HG03066 (cell line): ENCODE data around the gene KLRK1.
"Not testable (repeated sequence)": the region's sequence is repeated elsewhere in the genome, so short reads cannot be mapped to it uniquely, and the experiment has no call there.

Experiments used
- ATAC-seq: cut with Tn5 transposase; IDR thresholded peaks from one replicate; pipeline ENCODE4 v1.9.1; 2021; ENCODE audit warnings: low read depth; ENCODE audit not compliant: unreplicated experiment

The KLRK1 gene

DNA sequence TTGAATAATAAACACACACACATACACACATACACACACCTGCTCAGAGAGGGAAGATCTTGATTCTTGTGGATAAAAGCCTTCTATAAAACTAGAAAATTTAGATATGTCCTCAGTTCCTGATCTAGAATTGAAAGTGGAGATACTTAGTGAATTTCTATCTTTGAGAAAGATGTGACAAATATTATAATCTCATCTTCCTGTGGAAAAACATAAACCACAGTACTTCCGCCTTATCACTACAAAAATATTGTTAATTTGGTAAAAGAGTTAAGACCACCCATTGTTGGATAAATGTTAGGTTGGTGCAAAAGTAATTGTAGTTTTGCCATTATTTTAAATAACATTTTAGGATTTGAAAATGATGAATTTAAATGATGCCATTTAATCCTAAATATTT is at the start of gene KLRK1:
TSS of gene KLRK1 (minus strand) at position 138 of the 400 bp plus-strand sequence. CDS start 1,231 bp downstream, outside the sequence.
- ATAC-seq = no peak

DNA sequence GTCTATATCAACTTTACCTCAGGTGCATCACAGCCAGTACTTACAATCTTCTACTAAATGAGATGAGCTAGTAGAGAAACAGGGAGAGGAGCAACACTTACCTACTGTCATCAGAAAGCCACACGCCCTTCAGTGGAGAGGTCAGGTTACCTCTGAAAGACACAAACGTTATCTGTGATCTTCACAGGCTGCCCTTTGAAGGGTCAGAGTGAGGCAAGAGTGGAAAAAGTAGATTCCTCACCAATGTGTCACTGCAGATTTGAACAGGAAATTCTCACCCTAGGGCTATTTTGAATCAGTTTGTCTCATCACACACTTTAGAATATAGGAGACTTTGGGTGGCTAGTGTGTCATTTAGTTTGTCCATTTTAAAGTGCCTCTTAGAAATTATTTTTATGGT is 47.8 kb upstream of the KLRK1 start:
- ATAC-seq = not testable (repeated sequence)

DNA sequence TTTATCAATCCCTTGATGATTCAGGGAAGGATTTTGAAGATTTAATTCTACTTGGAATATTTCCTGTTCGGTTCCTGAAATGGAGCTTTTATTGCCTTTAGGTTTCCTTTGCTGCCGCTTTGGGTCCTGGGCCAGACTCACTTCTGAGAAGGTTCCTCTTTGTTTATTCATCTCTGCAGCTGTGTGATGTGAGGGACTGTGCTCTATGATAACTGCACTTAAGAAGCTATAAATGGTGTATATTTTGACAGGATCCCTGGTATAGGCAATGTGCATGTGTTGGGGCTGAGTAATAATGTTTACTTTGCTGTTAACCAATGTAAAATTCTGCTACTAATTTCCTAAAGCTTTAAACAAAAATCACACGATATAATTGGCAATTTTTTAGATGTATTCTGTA is 46.0 kb upstream of the KLRK1 start, which contains the start of gene KLRC2:
TSS of gene KLRC2 (minus strand) at position 195 of the 400 bp plus-strand sequence. CDS start at position 171, 24 bp downstream.
- ATAC-seq = not testable (repeated sequence)

DNA sequence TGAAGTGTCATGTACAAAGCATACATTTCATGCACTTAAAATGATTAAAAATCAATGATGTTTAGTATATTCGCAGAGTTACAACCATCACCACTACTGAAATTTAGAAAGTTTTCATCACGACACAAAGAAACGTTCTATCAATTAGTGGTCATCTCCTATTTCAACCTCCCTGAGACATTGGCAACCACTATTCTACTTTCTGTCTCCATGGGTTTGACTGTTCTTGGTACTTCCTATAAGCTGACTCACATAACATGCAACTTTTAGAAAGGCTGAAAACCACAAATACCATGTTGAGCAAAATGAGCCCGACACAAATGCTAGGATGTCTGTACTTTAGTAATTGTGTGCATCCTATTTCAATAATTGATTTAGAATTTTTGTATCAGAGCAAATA is 40.8 kb upstream of the KLRK1 start:
- not testable (repeated sequence) for ATAC-seq

DNA sequence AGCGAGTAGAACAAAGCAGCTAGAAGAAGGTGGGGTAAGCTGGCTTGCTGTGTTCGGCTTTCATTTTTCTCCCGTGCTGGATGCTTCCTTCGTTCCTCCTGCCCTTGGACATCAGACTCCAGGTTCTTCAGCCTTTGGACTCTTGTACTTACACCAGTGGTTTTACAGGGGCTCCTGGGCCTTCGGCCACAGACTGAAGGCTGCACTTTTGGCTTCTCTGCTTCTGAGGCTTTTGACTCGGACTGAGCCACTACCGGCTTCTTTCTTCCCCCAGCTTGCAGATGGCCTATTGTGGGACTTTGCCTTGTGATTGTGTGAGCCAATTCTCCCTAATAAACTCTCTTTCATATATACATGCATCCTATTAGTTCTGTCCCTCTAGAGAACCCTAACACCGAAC is 36.1 kb upstream of the KLRK1 start:
- ATAC-seq = not testable (repeated sequence)

DNA sequence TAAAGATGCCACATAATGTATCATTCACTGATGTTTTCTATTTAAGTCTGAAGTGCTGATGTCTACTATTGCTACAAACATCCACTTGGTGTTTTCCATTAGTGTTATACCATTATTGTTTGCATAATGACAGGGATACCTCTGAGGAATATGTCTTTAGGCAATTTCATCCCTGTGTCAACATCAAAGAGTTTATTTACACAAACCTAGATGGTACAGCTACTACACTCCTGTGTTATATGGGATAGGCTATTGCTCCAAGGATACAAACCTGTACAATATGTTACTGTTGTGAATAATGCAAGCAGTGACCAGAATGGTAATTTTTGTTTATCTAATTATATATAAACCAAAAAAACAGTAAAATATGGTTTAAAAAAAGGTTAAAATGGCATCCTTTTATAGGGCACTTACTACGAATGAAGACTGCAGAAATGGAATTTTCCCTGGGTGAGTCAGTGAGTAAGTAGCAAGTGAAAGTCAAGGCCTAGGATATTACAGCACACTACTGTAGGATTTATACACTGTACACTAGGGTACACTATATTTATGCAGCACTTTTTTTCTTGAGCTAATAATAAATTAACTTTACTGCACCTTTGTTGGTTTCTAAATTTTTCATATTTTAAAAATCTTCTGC is 34.5 kb upstream of the KLRK1 start:
- not testable (repeated sequence) for ATAC-seq

DNA sequence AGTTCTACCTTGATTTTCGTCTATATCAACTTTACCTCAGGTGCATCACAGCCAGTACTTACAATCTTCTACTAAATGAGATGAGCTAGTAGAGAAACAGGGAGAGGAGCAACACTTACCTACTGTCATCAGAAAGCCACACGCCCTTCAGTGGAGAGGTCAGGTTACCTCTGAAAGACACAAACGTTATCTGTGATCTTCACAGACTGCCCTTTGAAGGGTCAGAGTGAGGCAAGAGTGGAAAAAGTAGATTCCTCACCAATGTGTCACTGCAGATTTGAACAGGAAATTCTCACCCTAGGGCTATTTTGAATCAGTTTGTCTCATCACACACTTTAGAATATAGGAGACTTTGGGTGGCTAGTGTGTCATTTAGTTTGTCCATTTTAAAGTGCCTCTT is 32.3 kb upstream of the KLRK1 start:
- not testable (repeated sequence) for ATAC-seq

DNA sequence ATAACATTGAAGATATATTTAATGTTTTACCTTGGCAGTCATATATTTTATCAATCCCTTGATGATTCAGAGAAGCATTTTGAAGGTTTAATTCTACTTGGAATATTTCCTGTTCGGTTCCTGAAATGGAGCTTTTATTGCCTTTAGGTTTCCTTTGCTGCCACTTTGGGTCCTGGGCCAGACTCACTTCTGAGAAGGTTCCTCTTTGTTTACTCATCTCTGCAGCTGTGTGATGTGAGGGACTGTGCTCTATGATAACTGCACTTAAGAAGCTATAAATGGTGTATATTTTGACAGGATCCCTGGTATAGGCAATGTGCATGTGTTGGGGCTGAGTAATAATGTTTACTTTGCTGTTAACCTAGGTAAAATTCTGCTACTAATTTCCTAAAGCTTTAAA is 30.5 kb upstream of the KLRK1 start, which contains the start of gene KLRC3:
TSS of gene KLRC3 (minus strand) at position 262 of the 400 bp plus-strand sequence. CDS start at position 217, 45 bp downstream.
- ATAC-seq = not testable (repeated sequence)

DNA sequence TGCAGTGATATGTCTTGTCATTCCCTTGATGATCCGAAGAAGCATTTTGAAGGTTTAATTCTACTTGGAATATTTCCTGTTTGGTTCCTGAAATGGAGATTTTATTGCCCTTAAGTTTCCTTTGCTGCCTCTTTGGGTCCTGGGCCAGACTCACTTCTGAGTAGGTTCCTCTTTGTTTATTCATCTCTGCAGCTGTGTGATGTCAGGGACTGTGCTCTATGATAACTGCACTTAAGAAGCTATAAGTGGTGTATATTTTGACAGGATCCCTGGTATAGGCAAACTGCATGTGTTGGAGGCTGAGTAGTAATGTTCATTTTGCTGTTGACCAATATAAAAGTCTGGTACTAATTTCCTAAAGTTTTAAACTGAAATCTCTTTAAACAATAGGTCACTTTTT is 19.6 kb upstream of the KLRK1 start, which contains the start of gene KLRC4:
TSS of gene KLRC4 (minus strand) at position 366 of the 400 bp plus-strand sequence. CDS start at position 184, 182 bp downstream.
- ATAC-seq = no peak

DNA sequence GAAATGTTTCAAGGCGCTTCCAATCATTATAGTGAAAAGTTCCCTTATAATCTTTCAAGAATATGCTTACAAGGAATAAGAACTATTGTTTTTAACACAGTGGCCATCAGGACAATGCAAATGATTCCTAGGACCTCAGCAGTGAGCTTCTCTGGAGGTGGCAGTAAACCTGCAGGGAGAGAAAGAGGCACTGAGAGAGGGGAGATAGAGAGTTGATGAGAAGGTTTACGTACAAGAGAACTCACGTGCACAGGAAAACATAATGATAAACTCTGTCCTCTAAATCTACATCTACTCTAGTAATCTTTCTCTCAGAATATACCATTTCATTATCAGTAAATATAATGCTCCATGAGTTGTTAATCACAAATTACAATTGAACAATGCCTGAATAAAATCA is 19.0 kb upstream of the KLRK1 start:
- ATAC-seq = no peak

DNA sequence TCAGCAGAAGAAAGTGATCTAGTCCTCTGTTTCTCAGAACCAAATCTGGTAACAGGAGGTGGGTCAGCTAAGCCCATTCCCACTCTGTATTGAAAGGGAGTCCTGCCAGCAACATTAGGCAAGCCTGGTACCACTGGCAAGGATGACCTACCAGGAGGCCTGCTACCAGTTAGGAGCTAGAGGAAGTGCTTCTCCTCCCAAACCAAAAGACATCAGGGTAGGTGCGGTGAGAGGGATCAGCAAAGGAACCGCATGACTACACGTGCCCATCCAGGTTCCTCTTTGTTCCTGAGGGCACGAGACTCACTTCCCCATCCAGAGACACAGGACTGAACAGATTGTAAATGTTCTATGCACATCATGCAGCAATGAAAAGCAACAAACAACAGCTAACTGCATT is 16.9 kb upstream of the KLRK1 start:
- no peak for ATAC-seq

DNA sequence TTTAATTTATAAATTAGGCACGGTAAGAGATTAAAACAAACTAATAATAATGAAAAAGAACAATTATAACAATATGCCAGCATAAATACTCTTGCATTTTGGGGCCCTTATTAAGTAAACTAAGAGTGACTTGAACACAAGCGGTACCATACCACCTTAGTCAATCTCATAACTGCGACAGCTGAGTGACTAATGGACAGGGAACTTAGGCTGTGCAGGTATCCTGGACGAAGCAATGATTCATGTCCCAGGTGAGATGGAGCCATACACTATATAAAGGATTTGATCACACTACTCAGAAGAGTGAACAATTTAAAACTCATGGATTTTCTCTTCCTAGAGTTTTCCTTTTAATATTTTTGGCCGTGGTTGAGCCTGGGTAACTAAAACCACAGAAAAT is 15.5 kb upstream of the KLRK1 start:
- ATAC-seq = no peak

DNA sequence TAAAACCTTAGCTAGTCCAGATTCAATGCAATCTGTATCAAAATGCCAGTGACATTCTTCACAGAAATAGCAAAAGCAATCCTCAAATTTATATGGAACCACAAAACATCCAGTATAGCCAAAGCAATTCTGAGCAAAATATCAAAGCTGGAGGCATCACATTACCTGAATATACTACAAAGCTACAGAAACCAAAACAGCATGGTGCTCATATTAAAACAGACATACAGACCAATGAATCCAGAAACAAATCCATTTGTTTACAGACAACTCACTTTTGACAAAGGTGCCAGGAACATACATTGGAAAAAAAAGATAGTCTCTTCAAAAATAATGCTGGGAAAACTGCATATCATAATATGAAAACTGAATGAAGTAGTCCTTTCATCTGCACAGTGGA is 15.0 kb upstream of the KLRK1 start:
- no peak for ATAC-seq

DNA sequence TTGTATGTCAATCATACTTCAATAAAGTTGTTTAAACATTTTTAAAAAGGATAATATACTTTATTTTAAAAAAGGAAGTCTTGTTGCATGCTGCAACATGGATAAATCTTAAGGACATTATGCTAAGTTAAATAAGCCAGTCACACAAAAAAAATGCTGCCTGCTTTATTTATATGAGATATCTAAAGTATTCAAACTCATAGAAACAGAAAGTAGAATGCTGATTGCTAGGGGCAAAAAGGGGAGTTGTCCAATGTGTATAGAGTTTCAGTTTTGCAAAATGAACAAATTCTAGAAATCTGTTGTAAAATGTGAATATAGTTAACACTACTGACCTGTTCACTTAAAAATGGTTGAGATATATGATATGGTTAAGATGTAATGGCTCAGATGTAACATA is 11.0 kb upstream of the KLRK1 start:
- no peak for ATAC-seq

DNA sequence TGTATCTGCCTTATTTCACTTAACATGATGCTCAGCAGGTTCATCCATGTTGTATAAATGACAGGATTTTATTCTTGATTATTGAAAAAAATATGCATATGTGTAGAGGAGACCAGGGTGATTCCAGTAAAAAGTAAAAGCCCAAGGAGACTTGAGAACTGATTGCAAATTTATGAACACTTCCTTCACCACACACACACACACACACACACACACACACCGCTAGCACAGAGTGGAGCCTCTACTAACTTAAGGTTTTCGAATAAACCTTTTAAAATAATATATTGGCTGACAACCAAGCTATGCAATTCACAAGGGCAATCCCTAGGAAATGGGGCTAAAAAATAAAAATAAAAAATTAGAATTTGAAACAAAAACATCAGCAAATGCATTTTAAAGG is 8.3 kb upstream of the KLRK1 start:
- no peak for ATAC-seq

DNA sequence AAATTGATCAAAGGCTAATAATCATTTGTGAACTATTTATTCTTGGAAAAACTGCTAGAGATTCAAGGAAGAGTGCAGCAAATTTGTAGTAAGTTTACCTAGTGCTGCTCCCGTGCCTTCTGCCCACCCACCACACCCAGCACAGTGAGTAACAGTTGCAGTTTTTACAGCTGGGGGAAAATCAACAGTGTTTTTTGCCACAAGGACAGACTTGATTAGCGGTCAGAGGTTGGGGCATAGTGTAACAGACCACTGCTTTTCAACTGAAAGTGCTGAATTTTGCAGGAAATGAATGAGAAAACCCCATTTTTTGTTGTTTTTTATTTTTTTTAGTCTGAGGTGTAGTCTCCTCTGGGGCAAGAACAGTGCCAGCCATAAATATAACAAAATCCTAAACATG is 7.5 kb upstream of the KLRK1 start:
- no peak for ATAC-seq

DNA sequence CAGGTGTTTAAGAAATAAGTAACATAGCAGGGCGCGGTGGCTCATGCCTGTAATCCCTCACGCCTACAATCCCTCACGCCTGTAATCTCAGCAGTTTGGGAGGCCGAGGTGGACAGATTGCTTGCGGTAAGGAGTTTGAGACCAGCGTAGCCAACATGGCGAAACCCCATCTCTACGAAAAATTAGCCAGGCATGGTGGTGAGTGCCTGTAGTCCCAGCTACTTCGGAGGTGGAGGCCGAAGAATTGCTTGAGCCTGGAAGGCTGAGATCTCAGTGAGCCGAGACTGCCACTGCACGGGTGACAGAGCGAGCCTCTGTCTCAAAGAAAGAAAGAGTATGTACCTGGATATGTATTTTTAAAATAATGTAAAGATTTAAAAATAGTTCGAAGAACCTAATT is 6.3 kb upstream of the KLRK1 start:
- ATAC-seq = not testable (repeated sequence)

DNA sequence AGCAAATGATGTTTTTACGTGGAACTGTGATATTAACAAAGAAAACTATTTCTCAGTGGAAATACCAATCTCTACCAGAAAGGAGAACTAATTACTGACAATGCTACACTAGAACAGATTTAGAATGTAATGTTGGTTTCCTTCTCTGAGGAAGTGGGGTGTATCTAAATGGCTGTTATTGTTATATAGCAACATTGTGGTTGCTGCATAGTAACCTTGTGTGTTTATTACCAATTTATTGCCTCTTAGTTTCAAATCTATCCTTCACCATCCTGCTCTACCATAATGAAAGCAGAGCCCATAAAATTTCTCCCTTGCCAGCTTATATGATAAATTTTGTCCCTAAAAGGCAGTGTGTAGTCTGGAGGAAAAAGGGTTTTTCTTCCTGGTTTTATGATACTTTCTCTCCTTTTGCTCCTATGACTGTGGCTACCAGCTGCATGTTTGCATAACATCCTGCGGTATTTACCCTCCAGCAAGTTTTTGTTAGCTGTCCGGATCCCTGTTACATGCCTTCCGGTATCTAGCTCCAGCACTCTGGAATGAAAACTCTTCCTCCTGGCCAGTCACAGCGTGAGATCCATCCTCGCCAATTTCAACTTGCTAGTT is 5.7 kb upstream of the KLRK1 start:
- ATAC-seq = peak; percentile 51

DNA sequence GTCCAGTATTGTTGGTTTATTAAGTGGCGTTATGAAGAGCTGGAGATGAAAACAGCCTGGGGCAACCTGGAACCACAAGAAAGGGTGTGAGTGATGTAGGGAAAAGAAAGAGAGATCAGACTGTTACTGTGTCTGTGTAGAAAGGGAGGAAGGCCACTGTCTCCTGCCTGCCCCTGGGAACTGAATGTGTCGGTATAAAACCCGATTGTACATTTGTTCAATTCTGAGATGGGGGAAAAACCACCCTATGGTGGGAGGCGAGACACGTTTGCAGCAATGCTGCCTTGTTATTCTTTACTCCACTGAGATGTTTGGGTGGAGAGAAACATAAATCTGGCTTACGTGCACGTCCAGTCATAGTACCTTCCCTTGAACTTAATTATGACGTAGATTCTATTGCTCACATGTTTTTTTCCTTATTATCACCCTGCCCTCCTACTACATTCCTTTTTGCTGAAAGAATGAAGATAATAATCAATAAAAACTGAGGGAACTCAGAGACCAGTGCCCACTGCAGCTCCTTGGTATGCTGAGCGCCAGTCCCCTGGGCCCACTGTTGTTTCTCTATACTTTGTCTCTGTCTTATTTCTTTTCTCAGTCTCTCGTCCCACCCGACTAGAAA is 4.8 kb upstream of the KLRK1 start:
- not testable (repeated sequence) for ATAC-seq

DNA sequence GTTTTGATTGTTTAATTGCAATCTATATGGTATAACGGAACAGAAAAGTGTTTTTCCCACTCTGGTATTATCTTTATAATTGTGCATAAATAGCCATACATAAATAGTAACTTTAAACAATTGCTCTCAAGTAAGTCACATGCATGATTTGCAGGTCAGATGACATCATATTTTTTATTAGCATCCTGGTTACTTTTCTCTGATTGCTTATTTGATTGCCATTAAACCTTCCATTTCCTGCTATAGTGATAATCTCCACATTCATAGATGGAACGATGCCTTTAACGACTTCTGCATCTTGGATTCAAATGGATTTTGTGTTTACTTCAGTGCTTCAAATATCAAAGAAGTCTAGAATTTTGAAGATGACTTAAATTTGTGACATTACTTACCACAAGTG is 3.5 kb upstream of the KLRK1 start:
- ATAC-seq = no peak

DNA sequence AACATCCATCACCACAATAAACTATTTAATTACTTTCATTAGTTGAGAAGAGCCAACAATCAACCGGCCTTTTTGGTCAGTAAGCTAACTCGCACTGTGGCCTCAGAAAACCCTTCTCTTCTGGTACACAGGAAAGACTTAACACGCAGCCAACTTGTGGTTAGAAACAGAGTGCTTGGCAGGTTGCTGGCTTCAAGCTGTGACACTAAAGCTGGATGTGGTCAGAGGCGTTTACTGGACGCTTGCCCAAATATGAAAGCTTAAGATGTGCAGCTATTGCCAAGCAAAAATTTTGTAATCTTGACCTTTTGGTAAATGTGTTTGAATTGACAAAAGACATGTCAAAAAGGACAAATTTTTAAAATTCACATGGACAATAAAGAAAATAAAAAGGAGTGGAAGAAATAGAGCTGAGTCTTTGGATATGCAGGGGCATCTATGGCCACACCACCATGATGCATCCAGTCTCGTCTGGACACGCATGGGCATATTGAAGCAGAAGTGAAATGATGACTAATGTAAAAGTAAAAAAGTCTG is 2.6 kb upstream of the KLRK1 start:
- peak; percentile 78 for ATAC-seq
